ENCODE data around the gene MYO15A.

Gene MYO15A

GRCh38 chr17:18224387-18225120, 116.0 kb downstream of the MYO15A start:
- peak; percentile 81 for DNase-seq

GRCh38 chr17:18225121-18225641, 116.6 kb downstream of the MYO15A start, which contains the start of gene LLGL1:
Gene LLGL1, plus strand, starts transcription at chr17:18225635. Its CDS starts 48 bp downstream, at chr17:18225683.
- peak; percentile 98 for DNase-seq

- DNase-seq: peak; percentile 79
These were observed 117.2 kb downstream of the MYO15A start for GRCh38 chr17:18225642-18226283.

GRCh38 chr17:18226284-18226945, 117.9 kb downstream of the MYO15A start:
- no peak for DNase-seq

- DNase-seq: no peak
These were observed 119.1 kb downstream of the MYO15A start for GRCh38 chr17:18227635-18228034.

GRCh38 chr17:18228176-18228682, 119.7 kb downstream of the MYO15A start:
- no peak for DNase-seq

GRCh38 chr17:18229254-18229653, 120.7 kb downstream of the MYO15A start:
- no peak for DNase-seq
